ENCODE data around the gene SLC16A3. TPM values are rescaled to one million over a fixed set of nuclear protein-coding genes. Genes with fewer than 3 reads are reported as not detected.
"Not testable (repeated sequence)": the region's sequence is repeated elsewhere in the genome, so short reads cannot be mapped to it uniquely, and the experiment has no call there.

The SLC16A3 gene
- total RNA-seq, 1 experiment from 2014 or later: 198 TPM

DNA sequence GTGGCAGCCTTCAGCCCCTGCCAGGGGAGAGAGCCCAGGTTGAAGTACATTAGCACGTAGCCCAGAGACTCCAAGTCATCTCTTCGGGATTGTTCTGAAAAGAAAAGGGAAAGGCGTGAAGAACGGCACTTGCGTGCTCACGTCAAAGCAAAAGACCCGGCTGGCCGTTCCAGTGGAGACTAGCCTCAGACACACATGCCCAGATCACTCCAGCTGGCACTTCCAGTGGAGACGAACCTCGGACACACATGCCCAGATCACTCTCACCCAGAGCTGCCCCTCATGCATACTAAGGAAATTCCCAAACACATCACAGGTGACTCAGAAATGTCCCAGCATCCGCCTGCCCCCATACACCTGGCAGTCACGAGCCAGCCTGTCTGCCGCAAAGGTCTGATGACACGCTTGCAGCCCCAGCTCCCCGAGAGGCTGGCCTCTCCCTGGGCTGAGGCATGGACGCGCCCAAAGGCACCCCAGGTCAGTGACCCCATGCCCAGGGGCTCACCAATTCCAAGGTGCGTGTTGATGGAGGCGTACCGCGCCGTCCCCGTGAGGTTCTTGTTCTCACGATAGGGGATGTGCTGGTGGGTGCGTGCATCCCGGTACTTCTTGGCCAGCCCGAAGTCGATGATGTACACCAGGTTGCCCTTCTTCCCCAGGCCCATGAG lies 23.8 kb downstream of the SLC16A3 start:
- ChIA-PET CTCF (no interaction called here), POLR2A (ENCODE audit: unreplicated experiment) (no interaction called here)
- DNase-seq: no peak
- no peak for TF ChIP-seq EZH2 (IDR thresholded peaks at IDR 0.05; ENCODE audit: low read depth)
- TF ChIP-seq, protein P1, sequence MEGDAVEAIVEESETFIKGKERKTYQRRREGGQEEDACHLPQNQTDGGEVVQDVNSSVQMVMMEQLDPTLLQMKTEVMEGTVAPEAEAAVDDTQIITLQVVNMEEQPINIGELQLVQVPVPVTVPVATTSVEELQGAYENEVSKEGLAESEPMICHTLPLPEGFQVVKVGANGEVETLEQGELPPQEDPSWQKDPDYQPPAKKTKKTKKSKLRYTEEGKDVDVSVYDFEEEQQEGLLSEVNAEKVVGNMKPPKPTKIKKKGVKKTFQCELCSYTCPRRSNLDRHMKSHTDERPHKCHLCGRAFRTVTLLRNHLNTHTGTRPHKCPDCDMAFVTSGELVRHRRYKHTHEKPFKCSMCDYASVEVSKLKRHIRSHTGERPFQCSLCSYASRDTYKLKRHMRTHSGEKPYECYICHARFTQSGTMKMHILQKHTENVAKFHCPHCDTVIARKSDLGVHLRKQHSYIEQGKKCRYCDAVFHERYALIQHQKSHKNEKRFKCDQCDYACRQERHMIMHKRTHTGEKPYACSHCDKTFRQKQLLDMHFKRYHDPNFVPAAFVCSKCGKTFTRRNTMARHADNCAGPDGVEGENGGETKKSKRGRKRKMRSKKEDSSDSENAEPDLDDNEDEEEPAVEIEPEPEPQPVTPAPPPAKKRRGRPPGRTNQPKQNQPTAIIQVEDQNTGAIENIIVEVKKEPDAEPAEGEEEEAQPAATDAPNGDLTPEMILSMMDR (conservative IDR thresholded peaks at IDR 0.05): no peak
- Histone ChIP-seq H3K4me1 (replicated peaks; ENCODE audit: insufficient read depth) (peaks cover 7% of the 10 kb centered on the region), H4K20me1 (ENCODE audit: insufficient read depth) (peaks cover 78% of the 10 kb centered on the region), H3F3A (ENCODE audit: insufficient read depth, low read depth) (peaks cover 35% of the 10 kb centered on the region), H3K4me3 (no peak overlapping the region), H3K36me3 (ENCODE audit: low read depth) (peaks cover 9% of the 10 kb centered on the region; the same call in 1 of the 2 replicates), H2AFZ (no peak overlapping the region), H3K4me2 (no peak overlapping the region), H3K27ac (no peak overlapping the region), H3K79me2 (ENCODE audit: low read depth) (peaks cover 45% of the 10 kb centered on the region), H3K9me2 (ENCODE audit: insufficient read depth) (no peaks in the 10 kb centered on the region), H3K9me3 (ENCODE audit: insufficient read depth, low read depth) (no peaks in the 10 kb centered on the region), H3K27me3 (ENCODE audit: insufficient read depth, low read depth) (no peaks in the 10 kb centered on the region)
- no TSS peak for BruUV-seq (replicated peaks)
- intact Hi-C loops (cut with micrococcal nuclease; ENCODE audit: unreplicated experiment): no loop called here

DNA sequence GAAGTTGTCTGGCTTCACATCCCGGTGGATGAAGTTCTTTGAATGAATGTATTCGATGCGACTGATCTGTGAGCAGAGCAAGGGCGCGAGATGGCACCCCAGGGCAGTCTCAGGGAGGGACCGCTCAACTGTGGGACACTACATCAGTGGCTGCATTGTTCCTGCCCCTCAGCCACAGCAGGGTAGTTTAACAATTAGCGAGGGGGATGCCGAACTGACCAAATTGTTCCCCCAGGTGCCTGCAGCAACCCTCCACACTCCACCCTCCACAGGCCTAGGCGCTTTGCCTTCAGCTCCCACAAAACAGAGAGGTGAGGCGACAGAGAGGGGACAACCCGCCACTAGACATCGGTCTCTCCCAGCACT lies 24.3 kb downstream of the SLC16A3 start:
- Histone ChIP-seq H3K79me2 (ENCODE audit: low read depth) (peaks cover 46% of the 10 kb centered on the region), H3K36me3 (ENCODE audit: low read depth) (peaks cover 9% of the 10 kb centered on the region; the same call in 1 of the 2 replicates), H3K9me2 (ENCODE audit: insufficient read depth) (no peaks in the 10 kb centered on the region), H4K20me1 (ENCODE audit: insufficient read depth) (peaks cover 73% of the 10 kb centered on the region), H3K4me3 (no peak overlapping the region), H3K4me2 (no peak overlapping the region), H3K27me3 (ENCODE audit: insufficient read depth, low read depth) (no peaks in the 10 kb centered on the region), H3K4me1 (replicated peaks; ENCODE audit: insufficient read depth) (peaks cover 2% of the 10 kb centered on the region), H2AFZ (no peak overlapping the region), H3F3A (ENCODE audit: insufficient read depth, low read depth) (peaks cover 30% of the 10 kb centered on the region), H3K27ac (no peak overlapping the region), H3K9me3 (ENCODE audit: insufficient read depth, low read depth) (no peaks in the 10 kb centered on the region)
- no TSS peak for BruUV-seq (replicated peaks)
- POLR2A ChIA-PET (ENCODE audit: unreplicated experiment): no interaction called here
- DNase-seq: no peak
- no peak for TF ChIP-seq EZH2 (IDR thresholded peaks at IDR 0.05; ENCODE audit: low read depth)
- TF ChIP-seq, protein P1 (conservative IDR thresholded peaks at IDR 0.05): no peak
- intact Hi-C loops (cut with micrococcal nuclease; ENCODE audit: unreplicated experiment): no loop called here
- CTCF ChIA-PET: no interaction called here

DNA sequence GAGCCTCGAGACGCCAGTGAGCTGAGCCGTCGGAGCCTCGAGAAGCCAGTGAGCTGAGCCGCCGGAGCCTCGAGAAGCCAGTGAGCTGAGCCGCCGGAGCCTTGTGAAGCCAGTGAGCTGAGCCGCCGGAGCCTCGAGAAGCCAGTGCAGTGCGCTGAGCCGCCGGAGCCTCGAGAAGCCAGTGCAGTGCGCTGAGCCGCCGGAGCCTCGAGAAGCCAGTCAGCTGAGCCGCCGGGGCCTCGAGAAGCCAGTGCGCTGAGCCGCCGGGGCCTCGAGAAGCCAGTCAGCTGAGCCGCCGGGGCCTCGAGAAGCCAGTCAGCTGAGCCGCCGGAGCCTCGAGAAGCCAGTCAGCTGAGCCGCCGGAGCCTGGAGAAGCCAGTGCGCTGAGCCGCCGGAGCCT lies 25.3 kb downstream of the SLC16A3 start:
- H3K4me2 ChIP-seq; H3K9me3 ChIP-seq (ENCODE audit: insufficient read depth, low read depth); intact Hi-C loops (cut with micrococcal nuclease; ENCODE audit: unreplicated experiment); H3K4me1 ChIP-seq (replicated peaks; ENCODE audit: insufficient read depth); H3K27me3 ChIP-seq (ENCODE audit: insufficient read depth, low read depth); H3K27ac ChIP-seq; BruUV-seq (replicated peaks); H3K9me2 ChIP-seq (ENCODE audit: insufficient read depth); H3K36me3 ChIP-seq (ENCODE audit: low read depth); DNase-seq; CTCF ChIA-PET; H3K4me3 ChIP-seq; H2AFZ ChIP-seq: not testable (repeated sequence)
- H3F3A ChIP-seq (ENCODE audit: insufficient read depth, low read depth): peaks cover 27% of the 10 kb centered on the region; the same call in 1 of the 2 replicates
- peaks cover 74% of the 10 kb centered on the region for H4K20me1 ChIP-seq (ENCODE audit: insufficient read depth)
- POLR2A ChIA-PET (ENCODE audit: unreplicated experiment): interaction anchor here (0.7 kb wide), 1 partner anchor 21 kb away, joined by 18 read pairs; no protein-coding TSS in a partner anchor
- peaks cover 55% of the 10 kb centered on the region for H3K79me2 ChIP-seq (ENCODE audit: low read depth)

DNA sequence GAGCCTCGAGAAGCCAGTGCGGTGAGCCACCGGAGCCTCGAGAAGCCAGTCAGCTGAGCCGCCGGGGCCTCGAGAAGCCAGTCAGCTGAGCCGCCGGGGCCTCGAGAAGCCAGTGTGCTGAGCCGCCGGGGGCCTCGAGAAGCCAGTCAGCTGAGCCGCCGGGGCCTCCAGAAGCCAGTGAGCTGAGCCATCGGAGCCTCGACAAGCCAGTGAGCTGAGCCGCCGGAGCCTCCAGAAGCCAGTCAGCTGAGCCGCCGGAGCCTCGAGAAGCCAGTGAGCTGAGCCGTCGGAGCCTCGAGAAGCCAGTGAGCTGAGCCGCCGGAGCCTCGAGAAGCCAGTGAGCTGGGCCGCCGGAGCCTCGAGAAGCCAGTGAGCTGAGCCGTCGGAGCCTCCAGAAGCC lies 25.9 kb downstream of the SLC16A3 start:
- H3K9me2 ChIP-seq (ENCODE audit: insufficient read depth); H3K4me1 ChIP-seq (replicated peaks; ENCODE audit: insufficient read depth); H3K27me3 ChIP-seq (ENCODE audit: insufficient read depth, low read depth); BruUV-seq (replicated peaks); H3K9me3 ChIP-seq (ENCODE audit: insufficient read depth, low read depth); DNase-seq; H3K36me3 ChIP-seq (ENCODE audit: low read depth); H3K4me3 ChIP-seq; intact Hi-C loops (cut with micrococcal nuclease; ENCODE audit: unreplicated experiment); H3K4me2 ChIP-seq; POLR2A ChIA-PET (ENCODE audit: unreplicated experiment); H2AFZ ChIP-seq; H3K27ac ChIP-seq; CTCF ChIA-PET: not testable (repeated sequence)
- H3F3A ChIP-seq (ENCODE audit: insufficient read depth, low read depth): peaks cover 26% of the 10 kb centered on the region; the same call in 1 of the 2 replicates
- H4K20me1 ChIP-seq (ENCODE audit: insufficient read depth): peaks cover 73% of the 10 kb centered on the region
- peaks cover 62% of the 10 kb centered on the region for H3K79me2 ChIP-seq (ENCODE audit: low read depth)

Measured in PC-9 (cell line).